HG03097 (cell line): ENCODE data around the gene YWHAB.

Experiments used
- ATAC-seq: cut with Tn5 transposase; IDR thresholded peaks from one replicate; pipeline ENCODE4 v1.9.1; 2021; ENCODE audit not compliant: unreplicated experiment, low FRiP score

YWHAB gene

GRCh38 chr20:44948513-44948912 is 63.0 kb downstream of the YWHAB start:
- no peak for ATAC-seq

GRCh38 chr20:44950368-44950767 is 64.9 kb downstream of the YWHAB start:
- no peak for ATAC-seq

- no peak for ATAC-seq
Measured at GRCh38 chr20:44952731-44953130, 67.2 kb downstream of the YWHAB start.

- no peak for ATAC-seq
Measured at GRCh38 chr20:44954211-44954610, 68.7 kb downstream of the YWHAB start.

GRCh38 chr20:44955270-44955669 is 69.8 kb downstream of the YWHAB start:
- ATAC-seq: no peak

GRCh38 chr20:44956410-44956809 is 70.9 kb downstream of the YWHAB start:
- ATAC-seq: no peak
